Transverse colon (tissue), 4 donors: ENCODE data around the gene FAM98C. TPM values are rescaled to one million over a fixed set of nuclear protein-coding genes. Genes with fewer than 3 reads are reported as not detected.
"Not testable (repeated sequence)": the region's sequence is repeated elsewhere in the genome, so short reads cannot be mapped to it uniquely, and the experiment has no call there.

Experiments
- DNase-seq: peaks from one replicate; pipeline ENCODE4 v3.0.0-alpha.2; 2019
- H3K27ac ChIP-seq, 4 donors: fragments of 200-600 bp; sonication (generic); 2 replicates each; pipeline ENCODE4 v1.5.1; 2016 to 2018; ENCODE audit warnings: inconsistent platforms in 4 of 4
- H3K27me3 ChIP-seq: fragments of 200-600 bp; sonication (generic); 2 replicates; pipeline ENCODE4 v1.5.1; 2017; ENCODE audit warnings: inconsistent platforms
- H3K36me3 ChIP-seq, 4 donors: fragments of 200-600 bp; sonication (generic); 2 replicates each; pipeline ENCODE4 v1.5.1; 2017 to 2019; ENCODE audit warnings: inconsistent platforms in 4 of 4
- H3K4me1 ChIP-seq, 4 donors: fragments of 200-600 bp; sonication (generic); 2 replicates each; pipeline ENCODE4 v1.5.1; 2017 to 2020; ENCODE audit warnings: inconsistent platforms in 4 of 4
- H3K4me3 ChIP-seq, 4 donors: fragments of 200-600 bp; sonication (generic); 1 replicate in 1 of 4; 2 replicates in 3 of 4; pipeline versions ENCODE4 v1.5.1 to v1.6.1; 2017 to 2019; ENCODE audit warnings: inconsistent platforms in 4 of 4
- H3K9me3 ChIP-seq, 2 donors: fragments of 200-600 bp; sonication (generic); 2 replicates each; pipeline ENCODE4 v1.5.1; 2017 to 2019; ENCODE audit warnings: inconsistent platforms in 2 of 2
- CTCF ChIP-seq, 5 experiments: fragments of 200-600 bp in 3 of 5; fragments of 450-650 bp in 2 of 5; sonication (generic) in 3 of 5; IDR thresholded peaks; 1 replicate in 2 of 5; 2 replicates in 3 of 5; pipeline ENCODE4 v1.5.1; 2016 to 2017; ENCODE audit warnings: antibody characterized with exemption in 5 of 5, inconsistent platforms in 3 of 5, mild to moderate bottlenecking in 2 of 5, moderate library complexity in 1 of 5
- EP300 ChIP-seq: sonication (generic); formaldehyde crosslinking; IDR thresholded peaks from one replicate; pipeline ENCODE4 v1.6.1; 2017; ENCODE audit warnings: antibody characterized with exemption, low read depth
- POLR2A ChIP-seq: fragments of 450-650 bp; IDR thresholded peaks from one replicate; pipeline ENCODE4 v1.6.1; 2016; ENCODE audit warnings: antibody characterized with exemption, mild to moderate bottlenecking, moderate library complexity
- POLR2AphosphoS5 ChIP-seq, 3 donors: sonication (generic); formaldehyde crosslinking; IDR thresholded peaks; one replicate each; pipeline ENCODE4 v1.6.1; 2016; ENCODE audit warnings: antibody characterized with exemption in 3 of 3
- WGBS, 2 donors: methylation state at CpG; one replicate each; pipeline ENCODE4 v1.1.5; 2018; ENCODE audit warnings: low coverage in 1 of 2; 5-methylcytosine and 5-hydroxymethylcytosine counted together
- in situ Hi-C, 4 donors: fragments of 200-750 bp; cut with MboI; loops; one replicate each; pipeline versions ENCODE4 v1.15.0 to v1.15.1; 2017; ENCODE audit warnings: low sequenced_read_pairs in 3 of 4, low pct_ligation_motif_present in 1 of 4, low pct_unique_long_range_greater_than_20kb in 1 of 4
- intact Hi-C: fragments of 100-400 bp; cut with DNase I; formaldehyde crosslinking; loops from one replicate; pipeline ENCODE4 v1.15.1; 2023; ENCODE audit warnings: low total_unique reads
- total RNA-seq, 4 donors: library from RNA; depleted of rRNA; stranded (reverse); fragments of >200 nt; gene quantifications; one replicate each; pipeline ENCODE4 v1.1.0, GENCODE V29; 2016

Gene FAM98C
- total RNA-seq, 4 donors from 2014 or later: 34.0 to 102 (median 41.2) TPM

GRCh38 chr19:38362076-38362945 lies 40.6 kb upstream of the FAM98C start:
- H3K27me3 ChIP-seq: peaks cover 54% of the 10 kb centered on the region

GRCh38 chr19:38362946-38363688 lies 39.8 kb upstream of the FAM98C start:
- WGBS, 2 donors: 64 to 73% methylated on average over 10 to 15 of the region's 16 CpGs
- DNase-seq, H3K36me3 ChIP-seq, intact Hi-C loops, H3K9me3 ChIP-seq, in situ Hi-C loops: not testable (repeated sequence)
- H3K4me1 ChIP-seq: peaks cover 5 to 21% (median 18%) of the 10 kb centered on the region in 4 donors
- peaks cover 46% of the 10 kb centered on the region for H3K27me3 ChIP-seq
- H3K27ac ChIP-seq: peak overlapping the region in 1 of 4 donors; percentile 55
- H3K4me3 ChIP-seq: peak overlapping the region in 2 of 4 donors; percentile 52 to 56

More at GRCh38 chr19:38362076-38362945, 40.6 kb upstream of the FAM98C start:
- TF ChIP-seq POLR2A (peak; percentile 27), POLR2AphosphoS5 (IDR thresholded peaks at IDR 0.05) (peak in 2 of 3 donors; percentile 7 to 14), CTCF (IDR thresholded peaks at IDR 0.05) (no peak), EP300 (no peak)
- 3% methylated on average over 40 of the region's 68 CpGs; no CpG with 5 or more reads in 1 of the 2 donors for WGBS, 2 donors
- H3K36me3 ChIP-seq: no peaks in the 10 kb centered on the region
- peaks cover 5 to 21% (median 18%) of the 10 kb centered on the region in 4 donors for H3K4me1 ChIP-seq
- intact Hi-C loops: no loop called here
- peak; percentile 89 for DNase-seq
- in situ Hi-C loops: no loop called here
- H3K4me3 ChIP-seq: peak overlapping the region; percentile 9 to 56 (median 34)
- H3K9me3 ChIP-seq: no peaks in the 10 kb centered on the region
- peak overlapping the region; percentile 41 to 77 (median 55) for H3K27ac ChIP-seq

GRCh38 chr19:38367041-38367440 lies 35.9 kb upstream of the FAM98C start:
- no peak overlapping the region for H3K4me3 ChIP-seq
- 51 to 71% methylated on average over 4 to 12 of the region's 12 CpGs for WGBS, 2 donors
- peaks cover 2 to 12% (median 9%) of the 10 kb centered on the region in 4 donors for H3K4me1 ChIP-seq
- H3K27me3 ChIP-seq: peaks cover 12% of the 10 kb centered on the region
- H3K27ac ChIP-seq: no peak overlapping the region
- no peak for DNase-seq
- intact Hi-C loops: no loop called here
- no peaks in the 10 kb centered on the region for H3K36me3 ChIP-seq
- in situ Hi-C loops: no loop called here
- TF ChIP-seq POLR2AphosphoS5 (IDR thresholded peaks at IDR 0.05): no peak
- no peak for TF ChIP-seq CTCF (IDR thresholded peaks at IDR 0.05)
- no peak for TF ChIP-seq POLR2A
- no peak for TF ChIP-seq EP300
- no peaks in the 10 kb centered on the region for H3K9me3 ChIP-seq

GRCh38 chr19:38369584-38369983 lies 33.3 kb upstream of the FAM98C start:
- in situ Hi-C loops: no loop called here
- intact Hi-C loops: no loop called here
- WGBS, 2 donors: 83 to 91% methylated on average over 1 to 2 of the region's 2 CpGs
- Histone ChIP-seq H3K4me1 (peaks cover 0 to 5% (median 2%) of the 10 kb centered on the region in 4 donors), H3K27ac (no peak overlapping the region), H3K4me3 (no peak overlapping the region), H3K36me3 (no peaks in the 10 kb centered on the region), H3K9me3 (no peaks in the 10 kb centered on the region), H3K27me3 (peaks cover 12% of the 10 kb centered on the region)
- DNase-seq: no peak
- no peak for TF ChIP-seq POLR2A
- TF ChIP-seq POLR2AphosphoS5 (IDR thresholded peaks at IDR 0.05): no peak
- no peak for TF ChIP-seq EP300
- TF ChIP-seq CTCF (IDR thresholded peaks at IDR 0.05): no peak
